ENCODE measurements around the gene BIK.
A peak's percentile ranks its signal among the peaks of the same experiment; 100 is the strongest.
"Not testable (repeated sequence)": the region's sequence is repeated elsewhere in the genome, so short reads cannot be mapped to it uniquely, and the experiment has no call there.

BIK gene

DNA sequence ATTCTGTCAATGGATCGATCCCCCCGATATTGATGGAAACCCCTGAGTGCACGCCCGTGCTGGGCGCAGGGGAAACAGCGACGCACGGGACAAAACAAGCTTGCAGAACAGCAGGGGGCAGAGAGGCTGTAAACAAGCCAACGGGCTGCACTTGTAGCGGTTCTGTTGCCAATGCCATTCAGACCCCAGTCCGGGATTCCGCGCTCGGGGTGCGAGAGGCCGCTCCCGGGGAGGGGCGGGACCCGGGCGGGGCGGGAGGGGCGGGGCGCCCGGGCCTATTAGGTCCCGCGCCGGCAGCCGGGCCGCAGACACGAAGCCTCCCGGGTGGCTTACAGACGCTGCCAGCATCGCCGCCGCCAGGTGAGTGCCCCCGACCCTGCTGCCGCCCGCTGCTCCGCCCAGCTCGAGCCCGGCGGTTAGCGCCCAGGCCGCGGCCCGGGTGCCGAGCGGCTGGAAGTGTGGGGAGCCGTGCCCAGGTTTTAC is at the start of gene BIK:
Gene BIK (plus strand): TSS at position 307 of the 483 bp plus-strand sequence. CDS start 13,273 bp downstream, outside the sequence.
- ATAC-seq: peak; percentile 53 to 66

- no peak for ATAC-seq
Observed at GRCh38 chr22:43066134-43066533, 44.4 kb upstream of the BIK start.

- ATAC-seq: no peak
Observed at GRCh38 chr22:43066844-43067385, 43.6 kb upstream of the BIK start.

GRCh38 chr22:43077121-43077877 is 33.3 kb upstream of the BIK start:
- ATAC-seq: no peak

GRCh38 chr22:43078522-43078921 is 32.0 kb upstream of the BIK start:
- no peak for ATAC-seq

DNA sequence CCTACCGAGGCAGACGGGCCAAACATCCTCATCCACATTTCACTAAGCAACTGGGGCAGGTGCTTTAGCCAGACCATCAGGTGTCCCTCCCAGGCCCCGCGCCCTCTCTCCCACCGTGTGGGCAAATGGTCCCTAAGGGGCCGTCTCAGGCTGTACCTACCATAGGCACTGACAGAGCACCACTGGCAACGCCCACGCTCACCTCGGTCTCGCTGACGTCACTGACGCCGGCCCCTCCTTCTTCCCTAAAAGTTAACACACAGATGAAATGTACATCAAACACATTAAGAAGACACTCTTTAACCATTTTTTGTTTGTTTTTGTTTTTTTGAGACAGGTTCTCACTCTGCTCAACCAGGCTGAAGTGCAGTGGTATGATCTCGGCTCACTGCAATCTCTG is 30.8 kb upstream of the BIK start:
- no peak for ATAC-seq

DNA sequence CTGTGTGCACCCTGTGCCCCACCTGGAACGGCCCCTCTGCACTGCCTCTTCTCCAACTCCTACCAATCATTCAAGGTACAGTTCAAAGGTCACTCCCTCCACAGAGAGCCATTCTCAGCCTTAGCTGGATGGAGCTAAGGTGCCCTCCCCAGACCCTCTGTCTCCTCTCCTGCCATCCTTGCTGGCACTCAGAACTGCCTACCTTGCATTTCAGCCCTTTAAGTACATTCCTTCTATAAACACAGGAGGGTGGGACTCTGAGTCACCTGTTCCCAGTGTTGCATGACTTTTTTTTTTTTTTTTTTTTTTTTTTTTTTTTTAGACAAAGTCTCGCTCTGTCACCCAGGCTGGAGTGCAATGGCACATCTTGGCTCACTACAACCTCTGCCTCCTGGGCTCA is 29.9 kb upstream of the BIK start:
- ATAC-seq: peak in 1 of 2 donors; percentile 17

GRCh38 chr22:43081968-43082367 is 28.6 kb upstream of the BIK start:
- ATAC-seq: no peak

GRCh38 chr22:43085658-43086606 is 24.6 kb upstream of the BIK start:
- no peak for ATAC-seq

DNA sequence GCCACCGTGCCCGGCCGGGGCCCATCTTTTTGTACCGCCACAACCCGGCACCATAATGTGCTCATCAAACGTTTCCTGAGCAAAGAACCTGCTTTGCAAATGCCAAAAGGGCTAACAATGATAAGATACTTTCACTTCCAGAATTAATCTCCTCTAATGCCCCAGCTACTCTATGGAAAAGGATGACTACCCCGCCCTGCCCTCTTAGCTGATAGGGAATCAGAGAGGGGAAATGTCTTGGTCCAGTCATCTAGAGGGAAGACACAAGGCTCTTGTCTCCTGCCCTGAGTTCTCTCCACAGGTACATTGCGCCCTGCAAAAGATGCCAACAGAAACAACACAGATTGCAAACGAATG is 21.9 kb upstream of the BIK start:
- ATAC-seq: no peak

DNA sequence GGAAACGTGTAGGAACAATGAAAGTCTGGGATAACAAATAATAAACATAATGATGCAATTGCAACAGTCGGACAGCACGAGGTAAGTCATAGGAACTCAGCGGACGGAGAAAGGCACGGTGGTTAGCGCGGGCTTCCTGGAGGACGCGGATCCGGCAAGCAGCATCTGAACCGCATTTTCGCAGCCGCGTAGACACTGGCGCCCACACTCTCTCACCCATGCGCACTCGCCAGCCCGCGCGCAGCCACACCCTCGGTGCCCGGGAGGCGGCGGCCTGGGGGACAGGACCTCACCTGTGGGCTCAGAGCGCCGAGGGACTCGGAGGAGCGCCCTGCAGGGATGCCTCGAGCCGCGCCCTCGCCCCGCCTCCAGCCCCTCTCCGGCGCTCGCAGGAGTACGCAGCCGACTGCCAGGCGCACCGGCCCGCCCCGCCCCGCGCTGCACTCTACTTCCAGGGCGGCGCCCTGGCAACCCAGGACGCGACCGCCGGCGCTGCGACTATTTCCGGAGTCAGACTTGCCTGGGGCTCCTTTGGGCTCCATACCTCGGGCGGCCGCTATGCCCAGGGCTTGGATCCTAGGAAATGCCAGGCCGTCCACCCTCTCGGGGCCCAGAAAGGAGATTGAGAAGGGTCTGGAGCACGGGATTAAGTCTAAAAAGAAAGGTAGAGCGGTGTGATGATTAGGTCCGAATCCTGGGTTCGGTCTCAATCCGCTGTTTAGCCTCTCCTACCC is 21.4 kb upstream of the BIK start, which contains the start of gene TTLL1:
Gene TTLL1 (minus strand): TSS at position 408 of the 734 bp plus-strand sequence. CDS start 13,805 bp downstream, outside the sequence.
- ATAC-seq: peak; percentile 94 to 97

DNA sequence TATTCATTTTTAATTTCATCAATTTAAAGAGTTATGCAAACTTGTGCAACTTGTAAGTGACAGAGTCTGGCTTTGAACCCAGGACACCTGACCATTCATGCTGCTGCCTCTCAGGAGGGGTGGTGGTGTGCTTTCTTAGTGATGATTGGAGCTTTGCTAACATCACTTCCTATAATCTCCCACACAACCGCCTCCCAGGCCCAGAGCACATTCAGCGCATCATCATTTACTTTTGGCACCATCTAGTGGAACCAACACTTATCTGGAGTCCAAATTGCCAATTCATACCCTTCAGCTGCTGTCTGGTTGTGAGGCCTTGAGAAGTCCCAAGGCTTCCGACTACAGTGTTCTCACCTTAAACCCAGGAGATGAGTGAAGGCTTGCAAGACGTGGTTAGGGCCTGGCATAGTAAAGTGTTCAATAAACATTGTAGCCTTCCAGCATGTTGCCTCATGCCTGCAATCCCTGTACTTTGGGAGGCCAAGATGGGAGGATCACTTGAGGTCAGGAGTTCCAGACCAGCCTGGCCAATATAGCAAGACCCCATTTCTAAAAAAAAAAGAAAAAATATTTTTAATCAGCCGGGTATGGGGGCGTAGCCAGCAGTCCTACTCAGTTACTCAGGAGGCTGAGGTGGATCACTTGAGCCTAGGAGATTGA is 20.3 kb upstream of the BIK start:
- ATAC-seq: peak; percentile 8 to 31

DNA sequence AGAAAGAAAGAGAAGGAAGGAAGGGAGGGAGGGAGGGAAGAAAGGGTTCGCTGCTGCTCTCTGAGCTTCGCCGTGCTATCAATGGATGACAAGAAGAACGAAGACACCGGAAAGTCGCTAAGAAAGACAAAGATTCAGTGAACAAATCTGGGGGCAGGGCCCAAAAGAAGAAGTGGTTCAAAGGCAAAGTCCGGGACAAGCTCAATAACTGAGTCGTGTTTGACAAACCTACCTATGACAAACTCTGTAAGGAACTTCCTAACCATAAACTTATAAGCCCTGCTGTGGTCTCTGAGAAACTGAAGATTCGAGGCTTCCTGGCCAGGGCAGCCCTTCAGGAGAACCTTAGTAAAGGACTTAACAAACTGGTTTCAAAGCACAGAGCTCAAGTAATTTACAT is 18.5 kb upstream of the BIK start:
- no peak for ATAC-seq

- ATAC-seq: no peak
Observed at GRCh38 chr22:43094085-43094484, 16.5 kb upstream of the BIK start.

- ATAC-seq: no peak
Observed at GRCh38 chr22:43094551-43094950, 16.0 kb upstream of the BIK start.

GRCh38 chr22:43096420-43096819 is 14.1 kb upstream of the BIK start:
- ATAC-seq: no peak

GRCh38 chr22:43098356-43098755 is 12.2 kb upstream of the BIK start:
- no peak for ATAC-seq

- ATAC-seq: no peak
Observed at GRCh38 chr22:43099095-43099494, 11.5 kb upstream of the BIK start.

DNA sequence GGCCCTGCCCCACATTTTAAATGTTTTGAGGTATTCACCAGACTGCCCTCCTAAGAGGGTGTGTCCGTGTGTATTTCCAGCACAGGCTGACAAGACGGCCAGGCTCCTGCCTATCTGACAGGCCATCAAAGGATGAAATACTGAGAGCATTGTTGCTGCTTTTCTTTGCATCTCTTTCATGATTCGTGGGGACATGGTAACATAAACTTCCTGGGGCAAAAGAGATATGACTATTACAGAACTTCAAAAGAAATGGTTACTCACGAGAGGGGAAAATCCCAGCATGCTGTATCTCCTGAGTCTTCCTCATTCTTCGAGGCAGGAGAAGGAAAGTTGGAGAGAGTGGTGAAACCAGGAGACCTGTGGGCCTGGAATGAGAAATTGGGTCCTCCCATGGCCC is 10.3 kb upstream of the BIK start:
- ATAC-seq: no peak

DNA sequence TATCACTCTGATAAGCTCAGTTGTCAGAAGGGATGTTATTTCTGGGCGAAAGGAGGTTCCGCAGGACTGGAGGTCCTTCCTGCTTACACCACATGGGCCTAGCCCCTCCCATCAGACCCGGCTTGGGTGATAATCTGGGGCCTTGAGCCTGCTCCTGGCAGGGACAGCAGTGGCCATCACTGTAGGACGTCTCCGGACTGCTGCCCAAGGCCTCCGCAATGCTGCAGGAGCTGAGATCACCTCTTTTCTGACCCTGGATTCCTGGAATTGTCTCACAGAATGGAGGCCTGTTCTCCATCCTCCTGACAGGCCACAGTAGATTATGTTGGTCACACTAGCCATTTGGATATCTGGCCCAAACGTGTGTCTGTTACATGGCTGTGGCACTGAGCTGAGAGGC is 9.2 kb upstream of the BIK start:
- no peak for ATAC-seq

DNA sequence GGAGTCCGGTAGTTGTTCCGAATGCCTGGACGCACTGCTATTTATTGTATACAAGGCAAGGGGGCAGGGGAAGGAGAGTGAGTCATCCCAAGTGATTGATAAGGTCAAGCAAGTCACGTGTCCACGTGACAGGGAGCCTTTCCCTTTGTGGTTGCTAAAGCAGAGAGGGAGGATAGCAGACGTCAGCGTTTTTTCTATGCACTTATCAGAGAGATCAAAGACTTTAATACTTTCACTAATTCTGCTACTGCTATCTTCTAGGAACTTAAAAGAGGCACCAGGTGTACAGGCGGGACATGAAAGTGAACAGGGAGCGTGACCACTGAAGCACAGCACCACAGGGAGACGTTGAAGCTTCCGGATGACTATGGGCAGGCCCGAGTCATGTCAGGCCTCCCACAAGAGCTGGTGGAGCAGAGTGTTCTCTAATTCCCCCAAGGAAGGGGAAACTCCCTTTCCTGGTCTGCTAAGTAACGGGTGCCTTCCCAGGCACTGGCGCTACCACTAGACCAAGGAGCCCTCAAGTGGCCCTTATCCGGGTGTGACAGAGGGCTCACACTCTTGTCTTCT is 6.4 kb upstream of the BIK start:
- ATAC-seq: peak; percentile 76 to 79

GRCh38 chr22:43104950-43105349 is 5.6 kb upstream of the BIK start:
- not testable (repeated sequence) for ATAC-seq

Measured in activated CD4-positive, CD25-positive, alpha-beta regulatory T cell treated with anti-CD3 and anti-CD28 coated beads, Interleukin-2, amount 50 U/mL, for 24 hours (primary cell).